ENCODE data around the gene PLCB4.
"Not testable (repeated sequence)": the region's sequence is repeated elsewhere in the genome, so short reads cannot be mapped to it uniquely, and the experiment has no call there.

PLCB4 gene

DNA sequence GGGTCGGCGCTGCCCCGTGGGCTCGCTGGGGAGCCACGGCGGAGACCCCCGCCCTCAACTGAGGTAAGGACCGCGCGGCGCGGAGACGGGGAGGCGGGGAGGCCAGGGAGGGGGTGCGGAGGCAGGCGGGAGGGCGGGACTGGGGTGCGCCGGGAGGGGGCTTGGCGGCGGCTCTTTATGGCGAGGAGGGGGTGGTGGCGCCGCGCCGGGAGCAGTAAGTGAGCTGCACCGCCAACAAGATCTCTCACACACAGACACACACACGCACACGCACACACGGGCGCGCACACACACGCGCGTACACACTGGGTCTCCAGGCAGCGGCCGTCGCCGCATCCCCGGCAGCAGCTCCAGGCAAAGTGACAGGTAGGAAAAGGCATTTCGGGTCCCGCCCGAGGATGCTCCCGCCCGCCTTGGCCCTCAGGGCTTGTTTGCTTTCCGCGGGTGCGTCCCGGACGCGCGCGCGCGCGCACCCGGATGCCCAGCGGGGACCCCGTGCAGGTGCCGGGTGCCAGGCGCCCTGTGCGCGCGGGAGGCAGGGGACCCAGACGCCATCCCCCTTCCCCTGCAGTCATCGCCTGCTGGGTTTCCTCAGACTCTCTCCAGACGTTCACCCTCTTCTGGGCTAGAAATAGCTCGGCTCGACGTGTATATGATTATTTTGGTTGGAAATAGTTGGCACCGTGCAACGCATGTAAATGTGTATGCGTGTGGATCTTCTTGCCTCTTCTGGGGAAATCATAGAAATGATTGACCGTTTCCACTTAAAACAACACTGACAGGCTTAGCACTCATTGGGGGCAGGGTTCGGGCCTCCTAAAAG is at the start of gene PLCB4:
Gene PLCB4, plus strand, starts transcription at position 247 of the 823 bp plus-strand sequence. CDS start 238,728 bp downstream, outside the sequence.
- peak; percentile 71 for DNase-seq

DNA sequence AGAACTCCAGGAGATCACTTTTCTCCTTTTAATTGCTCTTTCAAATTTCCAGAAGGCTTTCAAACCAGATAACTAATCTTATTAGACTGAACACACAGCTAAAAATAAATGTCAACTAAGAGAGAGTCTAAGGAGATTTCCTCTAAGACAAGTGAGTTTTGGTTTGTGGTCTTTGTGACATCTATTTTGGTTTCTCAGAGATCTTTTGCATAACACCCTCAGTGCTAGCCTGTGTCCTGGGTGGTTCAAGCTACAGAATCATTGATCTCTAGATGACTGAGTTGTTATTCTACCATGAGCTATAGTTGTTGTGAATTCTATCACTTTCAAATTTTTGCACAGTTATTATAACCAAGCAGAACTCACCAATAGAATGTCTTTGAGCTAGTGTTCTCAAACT is 49.1 kb upstream of the PLCB4 start:
- DNase-seq: no peak

DNA sequence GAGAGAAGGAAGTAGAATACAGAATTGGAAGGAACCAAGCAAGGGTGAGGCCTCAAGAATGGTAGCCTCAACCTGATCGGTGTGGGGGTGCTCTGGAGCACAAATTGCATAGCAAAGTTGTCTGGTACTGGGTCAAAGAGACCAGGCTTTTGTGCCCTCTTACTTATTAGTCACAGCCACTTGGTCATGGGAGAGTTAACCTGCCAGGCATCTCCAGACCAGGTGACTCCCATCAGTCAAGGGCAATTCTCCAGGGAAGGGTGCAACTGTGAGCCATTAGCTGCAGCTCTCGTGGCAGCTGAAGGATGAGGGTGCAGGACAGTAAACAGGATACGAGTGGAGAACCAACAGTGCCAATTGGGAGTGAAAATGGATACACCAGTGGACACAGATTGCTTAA is 47.7 kb upstream of the PLCB4 start:
- DNase-seq: no peak

DNA sequence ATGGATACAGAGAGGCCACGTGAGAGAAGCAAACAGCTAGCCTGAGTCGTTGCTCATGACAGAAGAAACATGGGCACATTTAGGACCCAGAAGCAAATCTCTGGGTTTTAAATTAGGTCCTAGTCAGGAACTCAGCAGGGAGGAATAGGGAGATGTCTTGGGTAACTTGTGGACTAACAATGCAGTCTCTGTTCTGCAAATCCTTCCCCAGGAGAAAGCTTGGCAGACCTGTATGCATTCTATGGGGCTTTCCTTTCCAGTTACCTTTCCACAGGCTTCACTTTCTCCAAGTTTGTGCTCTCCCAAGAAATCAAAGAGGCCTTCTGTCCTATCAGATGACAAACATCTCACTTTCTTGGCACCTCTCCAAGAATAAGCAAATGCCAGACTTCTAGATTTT is 47.2 kb upstream of the PLCB4 start:
- DNase-seq: no peak

DNA sequence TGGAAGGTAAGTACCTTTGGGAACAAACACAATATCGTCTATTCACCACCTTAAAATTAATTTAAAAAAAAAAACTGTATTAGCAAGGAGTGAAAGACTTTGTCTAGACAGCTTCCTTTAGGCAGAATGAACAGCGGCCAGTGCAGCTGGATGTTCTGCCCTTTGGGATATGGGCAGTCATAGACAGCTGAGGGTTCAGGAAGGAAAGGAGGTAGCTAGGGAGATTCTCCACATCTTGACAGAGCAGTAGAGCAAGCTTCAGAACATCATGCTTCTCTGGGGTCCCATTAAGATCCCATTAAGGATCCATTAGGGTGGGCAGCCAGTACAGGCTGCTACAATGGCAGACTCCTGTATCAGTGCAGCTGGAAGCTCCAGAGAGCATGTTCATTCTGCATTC is 46.5 kb upstream of the PLCB4 start:
- peak; percentile 18 for DNase-seq

- no peak for DNase-seq
These were observed 44.3 kb upstream of the PLCB4 start for GRCh38 chr20:9024606-9025005.

DNA sequence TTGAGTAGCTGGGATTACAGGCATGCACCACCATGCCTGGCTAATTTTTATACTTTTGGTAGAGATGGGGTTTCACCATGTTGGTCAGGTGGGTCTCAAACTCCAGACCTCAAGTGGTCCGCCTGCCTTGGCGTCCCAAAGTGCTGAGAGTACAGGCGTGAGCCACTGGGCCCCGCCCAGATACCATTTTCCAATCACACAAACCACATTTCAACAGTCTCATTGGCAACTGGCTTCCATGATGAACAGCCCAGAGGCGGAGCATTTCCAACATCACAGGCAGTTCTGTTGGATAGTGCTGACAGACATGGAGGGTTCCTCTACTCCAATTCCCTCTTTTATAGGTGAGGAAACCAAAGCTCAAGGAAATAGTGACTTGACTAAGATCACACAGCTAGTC is 43.9 kb upstream of the PLCB4 start:
- DNase-seq: no peak

GRCh38 chr20:9025643-9026042 is 43.2 kb upstream of the PLCB4 start:
- DNase-seq: no peak

DNA sequence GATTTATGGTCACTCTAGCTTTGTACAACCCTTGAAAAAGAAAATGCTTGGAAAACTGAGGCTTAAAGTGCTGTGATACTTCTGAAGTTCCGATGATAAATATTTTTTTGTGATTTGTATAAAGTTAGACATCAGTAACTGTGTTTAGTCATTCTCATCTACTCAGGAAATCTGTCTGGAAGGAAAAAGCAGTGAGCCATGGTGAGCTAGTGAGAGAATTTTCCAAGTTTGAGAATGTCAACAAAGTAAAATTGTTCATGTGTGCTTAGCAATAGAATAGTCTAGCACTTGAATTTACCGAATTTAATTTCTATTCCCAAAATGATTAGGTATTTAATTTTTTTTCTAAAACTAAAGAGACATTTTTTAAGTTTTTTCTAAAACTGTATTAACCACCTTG is 41.3 kb upstream of the PLCB4 start:
- DNase-seq: no peak

GRCh38 chr20:9028419-9028818 is 40.5 kb upstream of the PLCB4 start:
- no peak for DNase-seq

DNA sequence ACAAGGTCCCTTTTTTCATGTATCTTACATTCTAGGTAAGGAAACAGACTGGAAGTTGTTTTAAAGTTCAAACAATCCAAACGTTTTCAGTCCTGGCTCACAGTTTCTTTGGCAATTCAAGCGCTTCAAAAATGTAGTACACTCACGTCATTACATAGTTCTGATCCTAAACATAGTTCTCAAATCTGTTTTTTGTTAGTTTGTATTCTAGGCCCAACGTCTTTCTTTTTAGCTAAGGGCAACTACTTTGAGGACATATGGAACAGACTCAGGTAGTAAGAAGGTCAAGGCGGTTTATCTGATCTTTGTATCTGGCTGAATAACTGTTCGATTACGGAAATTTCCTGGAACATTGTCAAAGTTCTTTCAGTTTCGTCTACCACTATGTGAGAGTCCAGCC is 36.9 kb upstream of the PLCB4 start:
- peak; percentile 34 for DNase-seq

- DNase-seq: no peak
These were observed 36.1 kb upstream of the PLCB4 start for GRCh38 chr20:9032758-9033157.

DNA sequence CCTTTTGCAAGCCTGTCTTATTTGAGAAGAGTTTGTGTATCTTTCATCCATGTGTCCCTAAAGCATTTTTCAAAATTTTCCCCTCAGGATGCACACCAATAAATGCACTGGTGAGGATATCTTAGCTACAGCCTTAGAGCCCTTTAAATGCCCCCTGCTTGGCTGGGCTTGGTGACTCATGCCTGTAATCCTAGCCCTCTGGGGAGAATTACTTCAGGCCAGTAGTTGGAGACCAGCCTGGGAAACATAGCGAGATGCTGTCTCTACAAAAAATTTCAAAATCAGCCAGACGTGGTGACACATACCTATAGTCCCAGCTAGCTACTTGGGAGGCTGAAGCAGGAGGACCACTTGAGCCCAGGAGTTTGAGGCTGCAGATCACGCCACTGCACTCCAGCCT is 33.8 kb upstream of the PLCB4 start:
- DNase-seq: no peak

DNA sequence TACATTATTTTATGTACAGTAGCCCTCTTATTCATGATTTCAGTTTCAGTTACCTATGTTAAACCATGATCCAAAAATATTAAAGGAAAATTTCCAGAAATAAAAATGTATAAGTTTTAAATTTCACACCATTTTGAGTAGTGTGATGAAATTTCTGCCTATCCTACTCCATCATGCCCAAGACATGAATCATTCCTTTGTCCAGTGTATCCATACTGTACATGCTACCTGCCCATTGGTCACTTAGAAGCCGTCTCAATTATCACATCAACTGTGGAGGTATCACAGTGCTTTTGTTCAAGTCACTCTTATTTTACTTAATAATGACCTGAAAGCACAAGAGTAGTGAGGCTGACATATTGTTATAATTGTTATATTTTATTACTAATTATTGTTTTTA is 32.3 kb upstream of the PLCB4 start:
- DNase-seq: no peak

DNA sequence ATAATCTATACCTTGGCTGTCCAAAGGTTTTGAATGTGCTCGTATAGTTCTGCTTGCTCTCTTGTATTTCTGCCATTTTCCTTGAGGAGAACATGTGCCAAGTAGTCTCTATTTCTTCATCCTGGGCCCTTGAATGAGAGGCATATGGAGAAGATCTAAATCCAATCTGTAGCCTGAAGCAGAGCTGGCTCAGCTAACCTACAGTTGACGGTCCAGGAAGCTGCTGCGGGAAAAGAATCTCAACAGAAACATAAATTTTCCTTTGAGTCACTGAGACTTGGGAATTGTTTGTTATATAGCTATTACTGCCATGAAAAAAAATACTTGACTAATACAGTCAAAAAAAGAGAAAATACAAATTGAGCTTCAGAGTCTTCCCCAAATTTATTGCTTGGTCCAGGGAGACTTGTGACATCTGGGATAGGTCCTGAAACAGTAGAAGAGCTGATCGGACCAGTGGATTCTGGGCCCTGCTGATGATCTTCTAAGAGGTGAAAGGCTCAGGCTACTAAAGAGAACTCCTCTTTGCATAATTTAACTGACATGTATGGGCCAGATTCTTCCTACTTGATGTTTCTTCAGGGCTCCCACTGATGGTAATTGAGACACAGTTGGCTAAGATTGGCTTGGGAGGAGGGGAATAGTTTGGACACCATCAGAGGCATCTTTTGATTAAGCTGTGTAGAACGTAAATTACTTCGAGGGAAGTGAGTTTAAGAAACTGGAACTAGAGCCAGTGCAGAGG is 29.9 kb upstream of the PLCB4 start:
- peak; percentile 69 for DNase-seq

- no peak for DNase-seq
These were observed 27.9 kb upstream of the PLCB4 start for GRCh38 chr20:9040863-9041524.

GRCh38 chr20:9043364-9043763 is 25.5 kb upstream of the PLCB4 start:
- DNase-seq: no peak

DNA sequence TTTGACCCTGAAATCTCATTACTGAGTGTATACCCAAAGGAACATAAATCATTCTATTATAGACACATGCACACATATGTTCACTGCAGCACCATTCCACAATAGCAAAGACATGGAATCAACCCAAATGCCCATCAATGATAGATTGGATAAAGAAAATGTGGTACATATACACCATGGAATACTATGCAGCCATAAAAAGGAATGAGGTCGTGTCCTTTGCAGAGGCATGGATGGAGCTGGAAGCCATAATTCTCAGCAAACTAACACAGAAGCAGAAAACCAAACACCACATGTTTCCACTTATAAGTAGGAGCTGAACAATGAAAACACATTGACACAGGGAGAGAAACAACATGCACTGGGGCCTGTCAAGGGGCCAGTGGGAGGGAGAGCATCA is 21.0 kb upstream of the PLCB4 start:
- DNase-seq: not testable (repeated sequence)

DNA sequence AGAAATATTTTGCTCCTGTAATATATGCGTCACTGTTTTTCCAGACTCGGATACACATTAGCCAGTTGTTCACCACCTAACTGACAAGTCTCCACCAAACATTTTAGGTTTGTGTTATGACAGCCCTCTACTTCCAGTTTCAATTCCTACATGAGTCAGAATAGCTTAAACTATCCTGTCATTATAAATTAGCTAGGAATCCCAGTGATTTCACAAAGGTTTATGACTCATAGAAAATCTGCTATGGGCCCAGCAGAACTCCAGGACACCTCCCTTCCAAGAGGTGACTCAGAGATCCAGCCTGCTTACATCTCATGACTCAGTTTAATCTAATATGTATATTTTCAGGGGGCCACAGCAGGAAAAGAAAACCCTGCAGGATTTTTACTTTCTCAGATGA is 17.4 kb upstream of the PLCB4 start:
- no peak for DNase-seq

DNA sequence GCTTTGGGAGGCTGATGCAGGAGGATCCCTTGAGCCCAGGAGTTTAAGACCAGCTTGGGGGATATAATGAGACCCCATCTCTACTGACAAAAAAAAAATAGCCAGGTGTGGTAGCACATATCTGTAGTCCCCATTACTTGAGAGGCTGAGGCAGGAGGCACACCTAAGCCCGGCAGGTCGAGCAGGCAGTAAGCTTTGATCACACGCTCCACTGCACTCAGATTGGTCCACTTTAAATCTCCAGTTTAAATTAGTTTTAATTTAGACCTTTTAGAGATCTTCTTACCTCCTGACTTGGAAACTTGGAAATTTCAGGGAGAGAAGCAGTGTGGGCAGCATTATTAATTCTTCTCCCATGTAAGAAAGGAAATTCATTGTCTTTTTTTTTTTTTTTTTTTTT is 16.8 kb upstream of the PLCB4 start:
- DNase-seq: no peak

DNA sequence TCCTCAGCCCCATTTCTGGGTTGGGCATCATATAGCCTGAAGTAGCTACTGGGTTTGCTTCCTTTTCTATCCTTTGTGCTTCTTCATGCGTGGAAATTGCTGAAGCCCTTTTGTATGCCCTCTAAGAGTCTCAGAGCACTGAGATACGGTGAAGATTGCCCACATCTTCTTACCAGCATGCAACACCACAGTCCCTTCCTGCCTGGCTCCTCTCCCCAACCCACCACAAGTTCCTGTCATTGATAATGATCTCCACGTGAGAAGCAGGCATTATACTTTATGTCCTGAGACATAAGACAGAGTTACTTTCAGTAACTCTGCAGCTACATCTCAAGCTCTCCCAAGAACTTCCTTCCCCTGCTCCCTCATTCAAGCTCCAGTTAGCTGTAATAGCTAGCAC is 15.8 kb upstream of the PLCB4 start:
- no peak for DNase-seq

- no peak for DNase-seq
These were observed 14.7 kb upstream of the PLCB4 start for GRCh38 chr20:9054176-9054575.

DNA sequence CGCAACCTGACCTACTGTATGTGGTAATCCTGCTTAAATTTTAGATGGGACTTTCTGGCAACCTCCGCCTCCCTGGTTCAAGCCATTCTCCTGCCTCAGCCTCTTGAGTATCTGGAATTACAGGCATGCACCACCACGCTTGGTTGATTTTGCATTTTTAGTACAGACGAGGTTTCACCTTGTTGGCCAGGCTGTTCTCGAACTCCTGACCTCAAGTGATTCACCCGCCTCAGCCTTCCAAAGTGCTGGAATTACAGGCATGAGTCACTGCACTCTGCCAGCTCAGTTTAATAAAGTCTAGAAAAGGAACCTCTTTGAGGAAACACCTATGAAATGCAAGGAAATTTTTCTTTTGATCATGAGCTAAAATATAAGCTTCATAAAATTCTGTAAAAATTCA is 9.0 kb upstream of the PLCB4 start:
- DNase-seq: no peak

DNA sequence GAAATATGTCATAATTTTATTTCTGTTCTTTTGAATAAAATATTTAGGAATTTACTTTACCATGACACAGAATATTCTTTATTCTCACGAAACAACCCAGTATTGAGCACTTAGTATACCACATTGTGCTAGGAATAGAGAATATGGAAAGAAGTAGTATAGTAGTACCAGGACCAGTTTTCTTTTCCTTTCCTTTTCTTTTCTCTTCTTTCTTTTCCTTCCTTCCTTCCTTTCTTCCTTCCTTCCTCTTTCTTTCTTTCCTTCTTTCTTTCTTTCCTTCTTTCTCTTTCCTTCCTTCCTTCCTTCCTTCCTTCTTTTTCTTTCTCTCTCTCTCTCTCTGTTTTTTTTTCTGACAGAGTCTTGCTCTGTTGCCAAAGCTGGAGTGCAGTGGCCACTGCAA is 7.5 kb upstream of the PLCB4 start:
- no peak for DNase-seq
